ENCODE data around the gene SEBOX. TPM values are rescaled to one million over a fixed set of nuclear protein-coding genes. Genes with fewer than 3 reads are reported as not detected.

The SEBOX gene
- total RNA-seq, 4 donors from 2014 or later: not detected

Small RNAs within 50 kb of the gene (microRNA-seq; reads per million reads assigned to microRNA genes)
- 0.57 to 1.4 reads per million in 2 donors for gene MIR4723 (ENCODE audit: borderline number of aligned reads in 1 of 2, borderline replicate concordance in 2 of 2)

Other genes with a start within 250 kb of the SEBOX start
- 10 to 100 TPM in 2 of 4 donors, 1 to 10 TPM in 2; 5.7 to 18.6 (median 10.4) TPM for gene TMEM97, start 46.0 kb downstream of the SEBOX start, total RNA-seq
- gene IFT20, start 29.7 kb downstream of the SEBOX start, total RNA-seq: 10 to 100 TPM; 22.6 to 40.8 (median 26.7) TPM
- gene TNFAIP1, start 29.4 kb downstream of the SEBOX start, total RNA-seq: 10 to 100 TPM; 23.6 to 42.6 (median 36.9) TPM
- 10 to 100 TPM; 52.1 to 90.2 (median 73.7) TPM for gene POLDIP2, start 7.7 kb downstream of the SEBOX start, total RNA-seq
- gene VTN, start 5.1 kb upstream of the SEBOX start, total RNA-seq: under 1 TPM in 1 of 4 donors, not detected in 3; 0.10 TPM
- 10 to 100 TPM in 3 of 4 donors, 1 to 10 TPM in 1; 4.0 to 15.4 (median 12.1) TPM for gene SARM1, start 6.5 kb upstream of the SEBOX start, total RNA-seq
- 10 to 100 TPM in 1 of 4 donors, 1 to 10 TPM in 2, under 1 TPM in 1; 0.89 to 11.5 (median 4.5) TPM for gene SLC46A1, start 41.0 kb upstream of the SEBOX start, total RNA-seq
- 10 to 100 TPM in 2 of 4 donors, 1 to 10 TPM in 2; 1.2 to 13.2 (median 9.8) TPM for gene SLC13A2, start 108.4 kb upstream of the SEBOX start, total RNA-seq
- gene FOXN1, start 141.1 kb upstream of the SEBOX start, total RNA-seq: 10 to 100 TPM; 28.9 to 65.0 (median 45.4) TPM
- 10 to 100 TPM; 41.2 to 41.6 (median 41.4) TPM for gene UNC119, start 187.4 kb upstream of the SEBOX start, total RNA-seq
- 10 to 100 TPM; 57.6 to 84.0 (median 75.1) TPM for gene PIGS, start 206.3 kb upstream of the SEBOX start, total RNA-seq
- gene ALDOC, start 211.7 kb upstream of the SEBOX start, total RNA-seq: 100 to 1,000 TPM; 109 to 186 (median 138) TPM
- 10 to 100 TPM in 1 of 4 donors, 1 to 10 TPM in 3; 4.0 to 12.4 (median 7.7) TPM for gene SPAG5, start 233.8 kb upstream of the SEBOX start, total RNA-seq
- gene RSKR, start 249.0 kb upstream of the SEBOX start, total RNA-seq: 1 to 10 TPM; 6.7 to 8.7 (median 6.9) TPM